Thyroid gland (tissue), 4 donors: Measurements from ENCODE around the gene NR2C2AP. TPM values are rescaled to one million over a fixed set of nuclear protein-coding genes. Genes with fewer than 3 reads are reported as not detected.

Experiments used
- DNase-seq, 2 donors: peaks; one replicate each; pipeline ENCODE4 v3.0.0-alpha.2; 2019
- H3K27ac ChIP-seq, 3 donors: fragments of 200-600 bp; sonication (generic); 1 replicate in 2 of 3; 2 replicates in 1 of 3; pipeline ENCODE4 v1.5.1; 2016 to 2019; ENCODE audit warnings: mild to moderate bottlenecking in 1 of 3, moderate library complexity in 1 of 3
- H3K27me3 ChIP-seq: fragments of 200-600 bp; sonication (generic); one replicate; pipeline ENCODE4 v1.5.1; 2019
- H3K36me3 ChIP-seq, 2 donors: fragments of 200-600 bp; sonication (generic); one replicate each; pipeline ENCODE4 v1.5.1; 2016 to 2019
- H3K4me1 ChIP-seq, 2 donors: fragments of 200-600 bp; sonication (generic); one replicate each; pipeline ENCODE4 v1.5.1; 2017 to 2019
- H3K4me3 ChIP-seq, 3 donors: fragments of 200-600 bp; sonication (generic); replicated peaks in 1 of 3; 1 replicate in 2 of 3; 2 replicates in 1 of 3; pipeline ENCODE4 v1.5.1; 2016; ENCODE audit warnings: mild to moderate bottlenecking in 1 of 3
- H3K9me3 ChIP-seq: fragments of 200-600 bp; sonication (generic); one replicate; pipeline ENCODE4 v1.5.1; 2017
- POLR2A ChIP-seq, 2 donors: fragments of 450-650 bp; IDR thresholded peaks; one replicate each; pipeline ENCODE4 v1.6.1; 2017; ENCODE audit warnings: antibody characterized with exemption in 2 of 2, mild to moderate bottlenecking in 2 of 2, moderate library complexity in 1 of 2
- WGBS, 2 donors: methylation state at CpG; one replicate each; pipeline ENCODE4 v1.1.5; 2017; 5-methylcytosine and 5-hydroxymethylcytosine counted together
- intact Hi-C: fragments of 100-400 bp; cut with DNase I; formaldehyde crosslinking; loops from one replicate; pipeline ENCODE4 v1.15.1; 2023
- total RNA-seq, 4 donors: library from RNA; depleted of rRNA; stranded (reverse); fragments of >200 nt; gene quantifications; one replicate each; pipeline ENCODE4 v1.2.3, GENCODE V29; 2016
- TF ChIP-seq, protein P1 (sequence below), 6 experiments: fragments of 200-600 bp in 3 of 6; fragments of 450-650 bp in 3 of 6; sonication (generic) in 3 of 6; IDR thresholded peaks; one replicate each; pipeline ENCODE4 v1.5.1; 2016 to 2019; ENCODE audit warnings: antibody characterized with exemption in 6 of 6, mild to moderate bottlenecking in 2 of 6, inconsistent platforms in 1 of 6, moderate library complexity in 1 of 6

The NR2C2AP gene
- total RNA-seq, 4 donors from 2014 or later: 6.6 to 16.8 (median 7.6) TPM

DNA sequence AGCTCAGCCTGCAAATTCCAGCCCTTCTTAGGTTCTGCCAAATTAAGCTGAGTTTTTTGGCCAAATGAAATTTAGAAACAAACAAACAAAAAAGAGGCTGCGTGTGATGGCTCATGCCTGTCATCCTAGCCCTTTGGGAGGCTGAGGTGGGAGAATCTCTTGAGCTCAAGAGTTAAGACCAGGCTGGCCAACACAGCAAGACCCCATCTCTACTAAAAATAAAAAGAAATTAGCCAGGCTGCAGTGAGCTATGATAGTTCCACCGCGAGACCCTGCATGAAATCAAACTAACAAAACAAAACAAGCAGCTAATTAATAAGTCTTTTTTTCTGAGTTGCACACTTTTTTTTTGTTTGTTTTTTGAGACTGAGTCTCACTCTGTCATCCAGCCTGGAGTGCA, 26.5 kb upstream of the NR2C2AP start:
- DNase-seq: no peak
- no peaks in the 10 kb centered on the region for H3K27me3 ChIP-seq

GRCh38 chr19:19227217-19227616, 24.0 kb upstream of the NR2C2AP start:
- H3K4me3 ChIP-seq: no peak overlapping the region
- no peak for DNase-seq
- intact Hi-C loops: loop anchor here (10.0 kb wide), 1 partner anchor 82 kb away; no protein-coding TSS in a partner anchor
- no peaks in the 10 kb centered on the region for H3K36me3 ChIP-seq
- TF ChIP-seq, protein P1, sequence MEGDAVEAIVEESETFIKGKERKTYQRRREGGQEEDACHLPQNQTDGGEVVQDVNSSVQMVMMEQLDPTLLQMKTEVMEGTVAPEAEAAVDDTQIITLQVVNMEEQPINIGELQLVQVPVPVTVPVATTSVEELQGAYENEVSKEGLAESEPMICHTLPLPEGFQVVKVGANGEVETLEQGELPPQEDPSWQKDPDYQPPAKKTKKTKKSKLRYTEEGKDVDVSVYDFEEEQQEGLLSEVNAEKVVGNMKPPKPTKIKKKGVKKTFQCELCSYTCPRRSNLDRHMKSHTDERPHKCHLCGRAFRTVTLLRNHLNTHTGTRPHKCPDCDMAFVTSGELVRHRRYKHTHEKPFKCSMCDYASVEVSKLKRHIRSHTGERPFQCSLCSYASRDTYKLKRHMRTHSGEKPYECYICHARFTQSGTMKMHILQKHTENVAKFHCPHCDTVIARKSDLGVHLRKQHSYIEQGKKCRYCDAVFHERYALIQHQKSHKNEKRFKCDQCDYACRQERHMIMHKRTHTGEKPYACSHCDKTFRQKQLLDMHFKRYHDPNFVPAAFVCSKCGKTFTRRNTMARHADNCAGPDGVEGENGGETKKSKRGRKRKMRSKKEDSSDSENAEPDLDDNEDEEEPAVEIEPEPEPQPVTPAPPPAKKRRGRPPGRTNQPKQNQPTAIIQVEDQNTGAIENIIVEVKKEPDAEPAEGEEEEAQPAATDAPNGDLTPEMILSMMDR (IDR thresholded peaks at IDR 0.05): no peak
- no peak for TF ChIP-seq POLR2A (IDR thresholded peaks at IDR 0.05)
- H3K27ac ChIP-seq: no peak overlapping the region
- peaks cover 0 to 8% of the 10 kb centered on the region in 2 donors for H3K4me1 ChIP-seq
- H3K27me3 ChIP-seq: no peaks in the 10 kb centered on the region
- no peaks in the 10 kb centered on the region for H3K9me3 ChIP-seq
- WGBS, 2 donors: 83% methylated on average over 2 of the region's 4 CpGs; no CpG with 5 or more reads in 1 of the 2 donors

More for the DNA sequence above, 26.5 kb upstream of the NR2C2AP start:
- no peaks in the 10 kb centered on the region for H3K36me3 ChIP-seq
- peaks cover 3% of the 10 kb centered on the region for H3K9me3 ChIP-seq
- H3K27ac ChIP-seq: no peak overlapping the region
- intact Hi-C loops: loop anchor here (10.0 kb wide), 1 partner anchor 85 kb away; no protein-coding TSS in a partner anchor
- H3K4me1 ChIP-seq: peaks cover 0 to 6% of the 10 kb centered on the region in 2 donors
- H3K4me3 ChIP-seq: no peak overlapping the region
- WGBS, 2 donors: 77 to 85% methylated on average over 3 of the region's 3 CpGs
- TF ChIP-seq POLR2A (IDR thresholded peaks at IDR 0.05): no peak
- TF ChIP-seq, protein P1 (IDR thresholded peaks at IDR 0.05): no peak

DNA sequence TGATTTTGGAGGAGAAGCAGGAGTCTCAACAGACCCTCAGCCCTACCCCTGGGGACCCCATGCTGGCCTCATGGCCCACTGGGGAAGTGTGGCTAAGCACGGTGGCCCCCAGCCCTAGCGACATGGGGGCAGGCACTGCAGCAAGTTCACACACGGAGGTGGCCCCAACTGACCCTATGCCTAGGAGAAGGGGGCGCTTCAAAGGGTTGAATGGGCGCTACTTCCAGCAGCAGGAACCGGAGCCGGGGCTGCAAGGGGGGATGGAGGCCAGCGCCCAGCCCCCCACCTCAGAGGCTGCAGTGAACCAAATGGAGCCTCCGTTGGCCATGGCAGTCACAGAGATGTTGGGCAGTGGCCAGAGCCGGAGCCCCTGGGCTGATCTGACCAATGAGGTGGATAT, 23.4 kb upstream of the NR2C2AP start:
- DNase-seq: no peak
- Histone ChIP-seq H3K9me3 (no peaks in the 10 kb centered on the region), H3K27ac (no peak overlapping the region), H3K36me3 (no peaks in the 10 kb centered on the region), H3K4me1 (peaks cover 0 to 8% of the 10 kb centered on the region in 2 donors), H3K27me3 (no peaks in the 10 kb centered on the region), H3K4me3 (no peak overlapping the region)
- 59% methylated on average over 8 of the region's 10 CpGs; no CpG with 5 or more reads in 1 of the 2 donors for WGBS, 2 donors
- TF ChIP-seq POLR2A (IDR thresholded peaks at IDR 0.05): no peak
- TF ChIP-seq, protein P1 (IDR thresholded peaks at IDR 0.05): no peak
- intact Hi-C loops: loop anchor here (10.0 kb wide), 1 partner anchor 82 kb away; no protein-coding TSS in a partner anchor

GRCh38 chr19:19226204-19226603, 23.0 kb upstream of the NR2C2AP start:
- intact Hi-C loops: loop anchor here (10.0 kb wide), 1 partner anchor 81 kb away; no protein-coding TSS in a partner anchor
- TF ChIP-seq POLR2A (IDR thresholded peaks at IDR 0.05): no peak
- TF ChIP-seq, protein P1 (IDR thresholded peaks at IDR 0.05): no peak

GRCh38 chr19:19224852-19225494, 21.8 kb upstream of the NR2C2AP start:
- peak overlapping the region in 1 of 3 donors; percentile 28 for H3K4me3 ChIP-seq
- H3K27ac ChIP-seq: no peak overlapping the region
- TF ChIP-seq POLR2A (IDR thresholded peaks at IDR 0.05): no peak
- TF ChIP-seq, protein P1 (IDR thresholded peaks at IDR 0.05): peak; percentile 32 to 78 (median 73)
- peaks cover 0 to 8% of the 10 kb centered on the region in 2 donors for H3K4me1 ChIP-seq
- intact Hi-C loops: loop anchor here (10.0 kb wide), 1 partner anchor 80 kb away; no protein-coding TSS in a partner anchor
- H3K9me3 ChIP-seq: no peaks in the 10 kb centered on the region
- H3K27me3 ChIP-seq: no peaks in the 10 kb centered on the region
- 2 to 7% methylated on average over 6 to 10 of the region's 59 CpGs for WGBS, 2 donors
- DNase-seq: peak; percentile 79 to 82
- no peaks in the 10 kb centered on the region for H3K36me3 ChIP-seq

More at GRCh38 chr19:19226204-19226603, 23.0 kb upstream of the NR2C2AP start:
- Histone ChIP-seq H3K27me3 (no peaks in the 10 kb centered on the region), H3K36me3 (no peaks in the 10 kb centered on the region), H3K27ac (no peak overlapping the region), H3K4me1 (peaks cover 0 to 8% of the 10 kb centered on the region in 2 donors), H3K9me3 (no peaks in the 10 kb centered on the region), H3K4me3 (no peak overlapping the region)
- WGBS, 2 donors: 71 to 84% methylated on average over 1 to 5 of the region's 5 CpGs
- no peak for DNase-seq
